ENCODE data around the gene DHRS2.

DNA sequence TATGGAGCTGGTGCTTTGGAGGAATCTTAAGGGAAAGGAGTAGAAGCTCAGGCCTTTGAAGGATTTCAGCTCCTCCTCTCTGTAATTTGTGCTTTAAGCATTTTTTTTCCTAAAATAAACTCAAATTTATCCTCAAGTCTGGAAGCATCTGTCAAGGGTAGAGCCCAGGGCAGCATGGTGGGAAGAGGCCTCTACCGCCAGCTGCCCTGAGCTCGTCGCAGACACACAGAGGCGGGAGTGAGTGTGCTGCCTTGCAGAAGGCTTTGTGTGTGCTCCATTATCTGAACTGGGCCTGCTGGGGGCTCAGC lies 9.3 kb downstream of the DHRS2 start:
- TF ChIP-seq POLR2A (IDR thresholded peaks at IDR 0.05): no peak
- TF ChIP-seq, protein P1, sequence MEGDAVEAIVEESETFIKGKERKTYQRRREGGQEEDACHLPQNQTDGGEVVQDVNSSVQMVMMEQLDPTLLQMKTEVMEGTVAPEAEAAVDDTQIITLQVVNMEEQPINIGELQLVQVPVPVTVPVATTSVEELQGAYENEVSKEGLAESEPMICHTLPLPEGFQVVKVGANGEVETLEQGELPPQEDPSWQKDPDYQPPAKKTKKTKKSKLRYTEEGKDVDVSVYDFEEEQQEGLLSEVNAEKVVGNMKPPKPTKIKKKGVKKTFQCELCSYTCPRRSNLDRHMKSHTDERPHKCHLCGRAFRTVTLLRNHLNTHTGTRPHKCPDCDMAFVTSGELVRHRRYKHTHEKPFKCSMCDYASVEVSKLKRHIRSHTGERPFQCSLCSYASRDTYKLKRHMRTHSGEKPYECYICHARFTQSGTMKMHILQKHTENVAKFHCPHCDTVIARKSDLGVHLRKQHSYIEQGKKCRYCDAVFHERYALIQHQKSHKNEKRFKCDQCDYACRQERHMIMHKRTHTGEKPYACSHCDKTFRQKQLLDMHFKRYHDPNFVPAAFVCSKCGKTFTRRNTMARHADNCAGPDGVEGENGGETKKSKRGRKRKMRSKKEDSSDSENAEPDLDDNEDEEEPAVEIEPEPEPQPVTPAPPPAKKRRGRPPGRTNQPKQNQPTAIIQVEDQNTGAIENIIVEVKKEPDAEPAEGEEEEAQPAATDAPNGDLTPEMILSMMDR (IDR thresholded peaks at IDR 0.05): no peak

Measured in right lobe of liver (tissue), 4 donors.